ENCODE results near the gene ARX. TPM values are rescaled to one million over a fixed set of nuclear protein-coding genes. Genes with fewer than 3 reads are reported as not detected.

The ARX gene
- total and polyA plus RNA-seq, 2 of the 8 experiments (the other 6 are each of a cell fraction or from before 2014, with no cell fraction given): not detected

DNA sequence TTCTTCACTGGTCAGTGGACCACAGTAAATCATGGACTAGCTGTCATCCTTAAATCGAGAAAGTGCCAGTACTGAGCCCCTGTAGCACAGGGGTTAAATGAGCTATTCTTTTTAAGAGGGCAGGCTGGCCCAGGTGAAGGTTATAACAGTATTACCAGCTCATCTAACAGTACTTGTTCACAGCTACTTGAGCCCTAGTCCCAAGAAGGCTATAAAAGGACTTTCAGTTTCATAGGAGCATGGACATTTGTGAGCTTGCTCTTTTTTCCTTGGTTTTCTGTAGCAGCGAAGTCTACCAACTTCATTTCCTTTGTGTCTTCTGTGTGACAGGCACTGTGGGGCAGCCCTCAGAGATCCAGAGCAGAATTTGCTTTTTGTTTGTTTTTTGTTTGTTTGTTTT lies 61.0 kb downstream of the ARX start (continued):
- TF ChIP-seq SIX5 (IDR thresholded peaks at IDR 0.05; ENCODE audit: low read depth, low read length) (no peak), GABPA (IDR thresholded peaks at IDR 0.05; ENCODE audit: borderline replicate concordance, insufficient read depth, low read length) (no peak), TBP (IDR thresholded peaks at IDR 0.05; ENCODE audit: low read depth, low read length) (no peak), BCL11A (IDR thresholded peaks at IDR 0.05; ENCODE audit: low read depth in 2 of 2, low read length in 2 of 2) (no peak), JUN (IDR thresholded peaks at IDR 0.05; ENCODE audit: low read depth, low read length) (no peak)

Small RNAs within 50 kb of the gene (small RNA-seq; reads per million reads assigned to genes)
- gene RN7SL91P (ENCODE audit: insufficient read depth): not detected
